DOHH2 (cell line): ENCODE measurements around the gene ABCG8.

ENCODE experiments used
- H3F3A ChIP-seq: fragments of 200-600 bp; sonication (generic), shearing (Covaris generic); 2 replicates; pipeline ENCODE4 v1.6.0; 2016; ENCODE audit warnings: antibody characterized with exemption, mild to moderate bottlenecking; ENCODE audit not compliant: control insufficient read depth, insufficient read depth
- H3K27ac ChIP-seq: fragments of 200-600 bp; sonication (generic); 2 replicates; pipeline ENCODE4 v1.5.1; 2014; ENCODE audit warnings: low read depth, mild to moderate bottlenecking, low read length, moderate library complexity
- H3K27me3 ChIP-seq: fragments of 200-600 bp; sonication (generic); 2 replicates; pipeline ENCODE4 v1.6.1; 2014; ENCODE audit warnings: mild to moderate bottlenecking, low read length, mixed read lengths; ENCODE audit not compliant: control insufficient read depth
- H3K36me3 ChIP-seq: fragments of 200-600 bp; sonication (generic); 2 replicates; pipeline ENCODE4 v1.6.1; 2014; ENCODE audit warnings: mild to moderate bottlenecking, low read length, moderate library complexity, mixed read lengths; ENCODE audit not compliant: control insufficient read depth
- H3K4me1 ChIP-seq: fragments of 200-600 bp; sonication (generic); 2 replicates; pipeline ENCODE4 v1.6.1; 2014; ENCODE audit warnings: mild to moderate bottlenecking, low read length, mixed read lengths; ENCODE audit not compliant: control insufficient read depth
- H3K4me2 ChIP-seq: fragments of 200-600 bp; sonication (generic); 2 replicates; pipeline ENCODE4 v1.6.0; 2014; ENCODE audit warnings: mild to moderate bottlenecking, low read length, moderate library complexity
- H3K4me3 ChIP-seq: fragments of 200-600 bp; sonication (generic); 2 replicates; pipeline ENCODE4 v1.5.1; 2014; ENCODE audit warnings: mild to moderate bottlenecking, low read length, mixed read lengths
- H3K79me2 ChIP-seq: fragments of 200-600 bp; sonication (generic); 2 replicates; pipeline ENCODE4 v1.6.1; 2014; ENCODE audit warnings: mild to moderate bottlenecking, low read length, mixed read lengths; ENCODE audit not compliant: control insufficient read depth
- H3K9me2 ChIP-seq: fragments of 200-600 bp; sonication (generic); replicated peaks from 2 replicates; pipeline ENCODE4 v1.6.1; 2014; ENCODE audit warnings: mild to moderate bottlenecking, low read length, mixed read lengths; ENCODE audit not compliant: control insufficient read depth
- H3K9me3 ChIP-seq: fragments of 200-600 bp; sonication (generic); 2 replicates; pipeline ENCODE4 v1.6.1; 2014; ENCODE audit warnings: antibody characterized with exemption, low read length, mixed read lengths; ENCODE audit not compliant: control insufficient read depth, insufficient read depth
- H4K20me1 ChIP-seq: fragments of 200-600 bp; sonication (generic); 2 replicates; pipeline ENCODE4 v1.6.0; 2014; ENCODE audit warnings: low read depth, mild to moderate bottlenecking, antibody characterized with exemption, low read length, moderate library complexity; ENCODE audit not compliant: control insufficient read depth, insufficient read depth
- EZH2phosphoT487 ChIP-seq: fragments of 200-600 bp; sonication (generic); IDR thresholded peaks from 2 replicates; pipeline ENCODE4 v1.6.1; 2017; ENCODE audit warnings: borderline replicate concordance, mild to moderate bottlenecking, antibody characterized with exemption, low read length, moderate library complexity, mixed read lengths
- TF ChIP-seq, protein P1 (sequence below): fragments of 200-600 bp; sonication (generic); IDR thresholded peaks from one replicate; pipeline ENCODE4 v1.5.1; 2014; ENCODE audit warnings: antibody characterized with exemption, mild to moderate bottlenecking, low read depth, low read length; ENCODE audit not compliant: poor library complexity, severe bottlenecking

The ABCG8 gene

DNA sequence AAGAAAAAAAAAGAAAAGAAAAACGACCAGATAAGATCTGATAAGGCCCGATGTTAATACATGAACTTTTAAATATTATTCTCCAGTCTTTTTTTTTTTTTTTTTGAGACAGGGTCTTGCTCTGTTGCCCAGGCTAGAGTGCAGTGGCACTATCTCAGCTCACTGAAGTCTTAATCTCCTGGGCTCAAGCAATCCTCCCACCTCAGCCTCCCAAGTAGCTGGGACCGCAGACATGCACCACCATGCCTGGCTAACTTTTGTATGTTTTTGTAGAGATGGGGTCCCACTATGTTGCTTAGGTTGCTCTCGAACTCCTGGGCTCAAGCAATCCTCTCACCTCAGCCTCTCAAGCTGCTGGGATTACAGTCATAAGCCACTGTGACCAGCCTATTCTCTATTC lies 1.7 kb upstream of the ABCG8 start:
- Histone ChIP-seq H3K4me3 (no peak overlapping the region), H3K9me2 (no peaks in the 10 kb centered on the region), H3F3A (no peaks in the 10 kb centered on the region), H3K27ac (no peak overlapping the region), H3K4me2 (no peak overlapping the region), H3K79me2 (no peaks in the 10 kb centered on the region), H3K36me3 (no peaks in the 10 kb centered on the region), H4K20me1 (no peaks in the 10 kb centered on the region), H3K4me1 (no peaks in the 10 kb centered on the region), H3K9me3 (no peaks in the 10 kb centered on the region), H3K27me3 (peaks cover 6% of the 10 kb centered on the region; the same call in 1 of the 2 replicates)
- no peak for TF ChIP-seq EZH2phosphoT487
- TF ChIP-seq, protein P1, sequence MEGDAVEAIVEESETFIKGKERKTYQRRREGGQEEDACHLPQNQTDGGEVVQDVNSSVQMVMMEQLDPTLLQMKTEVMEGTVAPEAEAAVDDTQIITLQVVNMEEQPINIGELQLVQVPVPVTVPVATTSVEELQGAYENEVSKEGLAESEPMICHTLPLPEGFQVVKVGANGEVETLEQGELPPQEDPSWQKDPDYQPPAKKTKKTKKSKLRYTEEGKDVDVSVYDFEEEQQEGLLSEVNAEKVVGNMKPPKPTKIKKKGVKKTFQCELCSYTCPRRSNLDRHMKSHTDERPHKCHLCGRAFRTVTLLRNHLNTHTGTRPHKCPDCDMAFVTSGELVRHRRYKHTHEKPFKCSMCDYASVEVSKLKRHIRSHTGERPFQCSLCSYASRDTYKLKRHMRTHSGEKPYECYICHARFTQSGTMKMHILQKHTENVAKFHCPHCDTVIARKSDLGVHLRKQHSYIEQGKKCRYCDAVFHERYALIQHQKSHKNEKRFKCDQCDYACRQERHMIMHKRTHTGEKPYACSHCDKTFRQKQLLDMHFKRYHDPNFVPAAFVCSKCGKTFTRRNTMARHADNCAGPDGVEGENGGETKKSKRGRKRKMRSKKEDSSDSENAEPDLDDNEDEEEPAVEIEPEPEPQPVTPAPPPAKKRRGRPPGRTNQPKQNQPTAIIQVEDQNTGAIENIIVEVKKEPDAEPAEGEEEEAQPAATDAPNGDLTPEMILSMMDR: no peak

DNA sequence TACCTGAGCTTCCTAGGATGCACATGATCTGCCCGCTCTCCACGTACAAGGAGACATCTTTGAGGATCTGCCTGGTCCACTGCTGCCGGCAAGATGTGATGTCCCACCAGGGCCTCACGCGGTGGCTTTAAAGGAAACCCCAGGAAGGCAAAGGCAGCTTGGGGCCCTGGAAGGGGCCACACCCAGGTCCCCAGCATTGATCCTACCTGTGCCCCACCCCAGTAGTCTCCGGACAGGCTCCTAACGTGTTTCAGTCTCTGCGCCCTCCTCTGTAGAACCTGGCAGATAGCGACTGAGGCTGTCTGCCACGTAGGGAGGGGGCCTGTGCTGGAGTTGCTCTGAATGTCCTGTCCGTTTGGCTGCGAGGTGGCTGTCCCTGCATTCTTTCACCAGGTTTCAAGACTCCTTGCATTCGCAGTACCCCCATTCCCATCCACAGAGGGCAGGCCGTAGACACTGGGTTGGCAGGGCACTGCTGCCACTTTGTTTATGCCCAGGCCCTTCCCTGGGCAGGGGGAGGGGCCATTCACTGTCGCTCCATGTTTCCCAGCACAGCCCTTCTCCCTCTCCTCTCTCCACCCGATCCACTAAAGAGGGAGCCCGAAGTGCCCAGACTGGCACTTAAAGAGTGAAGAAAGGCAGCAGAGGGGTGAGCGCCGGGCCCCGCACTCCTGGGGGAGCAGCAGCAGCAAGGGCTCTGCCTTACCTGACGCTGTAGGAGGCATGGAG lies 776 bp upstream of the ABCG8 start:
- Histone ChIP-seq H3K79me2 (no peaks in the 10 kb centered on the region), H3K4me2 (no peak overlapping the region), H3K4me1 (no peaks in the 10 kb centered on the region), H3K9me3 (no peaks in the 10 kb centered on the region), H3K36me3 (no peaks in the 10 kb centered on the region), H3K27me3 (peaks cover 6% of the 10 kb centered on the region; the same call in 1 of the 2 replicates), H4K20me1 (no peaks in the 10 kb centered on the region), H3F3A (no peaks in the 10 kb centered on the region), H3K27ac (no peak overlapping the region), H3K4me3 (no peak overlapping the region), H3K9me2 (no peaks in the 10 kb centered on the region)
- TF ChIP-seq, protein P1: no peak
- TF ChIP-seq EZH2phosphoT487: no peak

DNA sequence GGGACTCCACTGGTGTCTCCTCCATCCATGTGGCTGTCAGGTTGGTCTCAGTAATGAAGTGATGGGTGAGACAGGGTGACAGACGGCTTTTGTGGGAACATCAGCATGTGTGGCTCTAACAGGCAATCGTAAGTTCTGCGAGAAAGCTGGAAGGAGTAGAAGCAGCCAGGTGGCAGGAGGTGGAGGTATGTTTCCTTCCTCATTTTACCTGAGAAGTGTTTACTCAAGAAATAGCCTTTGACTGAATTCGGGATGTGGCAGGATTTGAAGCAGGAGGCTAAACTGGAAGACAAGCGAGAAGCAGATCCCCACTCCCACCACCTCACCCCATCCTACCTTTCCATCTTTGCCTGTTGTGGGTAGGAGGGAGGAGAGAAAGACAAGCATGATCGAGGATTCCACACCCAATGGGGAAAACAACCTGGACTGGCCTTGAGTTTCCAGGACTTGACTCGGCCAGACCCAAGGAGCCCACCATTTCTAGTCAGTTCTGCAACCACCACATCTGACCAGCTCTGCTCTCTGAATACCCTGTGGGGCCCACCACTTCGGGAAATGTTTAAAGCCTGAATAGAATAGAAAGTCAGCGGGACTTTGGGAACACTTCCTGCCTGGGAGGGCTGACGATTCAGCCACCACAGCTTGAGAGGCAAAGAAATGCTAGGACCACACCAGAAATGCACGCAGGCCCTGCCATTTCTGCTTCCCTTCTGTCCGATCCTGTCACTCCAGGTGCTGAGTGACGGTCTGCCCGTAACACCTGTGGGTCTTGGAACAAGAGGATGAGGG lies 1.2 kb downstream of the ABCG8 start:
- H3F3A ChIP-seq: no peaks in the 10 kb centered on the region
- no peaks in the 10 kb centered on the region for H3K4me1 ChIP-seq
- TF ChIP-seq, protein P1: no peak
- no peak for TF ChIP-seq EZH2phosphoT487
- no peak overlapping the region for H3K4me2 ChIP-seq
- no peaks in the 10 kb centered on the region for H3K79me2 ChIP-seq
- no peaks in the 10 kb centered on the region for H3K9me3 ChIP-seq
- no peaks in the 10 kb centered on the region for H3K36me3 ChIP-seq
- H3K4me3 ChIP-seq: no peak overlapping the region
- H3K27ac ChIP-seq: no peak overlapping the region
- H4K20me1 ChIP-seq: no peaks in the 10 kb centered on the region
- peaks cover 6% of the 10 kb centered on the region; the same call in 1 of the 2 replicates for H3K27me3 ChIP-seq
- H3K9me2 ChIP-seq: no peaks in the 10 kb centered on the region
